ENCODE data around the gene NARF.
A peak's percentile ranks its signal among the peaks of the same experiment; 100 is the strongest.
"Not testable (repeated sequence)": the region's sequence is repeated elsewhere in the genome, so short reads cannot be mapped to it uniquely, and the experiment has no call there.

The NARF gene

DNA sequence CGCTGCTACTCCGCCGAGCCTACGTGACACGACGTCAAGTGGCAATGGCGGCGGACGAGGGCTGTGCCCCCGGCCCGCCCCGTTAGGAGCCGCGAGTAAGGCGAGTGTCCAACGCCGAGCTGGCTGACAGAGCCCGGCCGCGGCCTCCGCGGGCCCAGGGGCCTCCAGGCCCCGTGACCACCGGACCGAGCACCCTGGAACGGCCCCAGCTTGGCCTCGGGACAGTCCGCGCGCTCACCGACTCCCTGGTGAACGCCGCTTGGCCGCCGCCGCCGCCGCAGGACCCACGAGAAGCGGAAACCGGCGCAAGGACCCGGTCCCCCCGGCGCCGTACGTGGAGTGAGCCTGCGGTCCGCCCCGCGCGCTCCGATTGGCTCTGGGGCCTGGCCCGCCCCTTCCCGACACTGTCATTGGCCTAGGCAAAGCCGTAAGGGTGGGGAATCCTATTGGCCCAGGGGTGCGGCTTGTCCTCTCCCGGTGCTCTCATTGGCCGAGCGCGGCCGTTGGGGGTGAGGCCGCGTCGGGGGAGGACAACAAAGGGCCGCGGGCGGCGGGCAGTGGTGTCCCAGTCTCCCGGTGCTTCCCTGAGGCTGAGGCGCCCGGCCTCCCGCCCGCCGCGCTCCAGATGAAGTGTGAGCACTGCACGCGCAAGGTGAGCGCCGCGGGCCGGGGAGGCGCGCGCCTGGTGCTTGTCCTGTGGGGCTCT, at the start of gene NARF:
NARF (plus strand) TSS at position 563 of the 706 bp plus-strand sequence; CDS start at position 626, 63 bp downstream.
- DNase-seq (ENCODE audit: low read depth, low spot score), result peak; percentile 95

DNA sequence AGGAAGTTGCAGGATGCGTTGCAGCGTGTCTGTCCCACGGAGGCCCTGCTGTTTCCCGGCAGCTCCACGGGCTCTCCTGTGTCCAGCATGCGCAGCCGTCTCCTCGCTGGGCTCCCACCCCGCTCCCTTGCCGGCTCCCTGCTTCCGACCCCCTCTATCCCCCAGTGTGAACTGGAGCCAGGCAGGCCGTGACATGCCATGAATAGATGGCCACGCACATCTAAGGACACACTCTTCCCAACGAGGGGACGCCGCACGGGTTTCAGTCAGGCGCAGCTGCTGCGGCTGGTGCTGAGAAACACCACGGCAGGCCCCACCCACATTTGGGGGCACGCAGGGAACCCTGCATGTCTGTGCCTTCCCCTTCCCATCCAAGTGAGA, 49.6 kb upstream of the NARF start:
- no peak for DNase-seq (ENCODE audit: low read depth, low spot score)

DNA sequence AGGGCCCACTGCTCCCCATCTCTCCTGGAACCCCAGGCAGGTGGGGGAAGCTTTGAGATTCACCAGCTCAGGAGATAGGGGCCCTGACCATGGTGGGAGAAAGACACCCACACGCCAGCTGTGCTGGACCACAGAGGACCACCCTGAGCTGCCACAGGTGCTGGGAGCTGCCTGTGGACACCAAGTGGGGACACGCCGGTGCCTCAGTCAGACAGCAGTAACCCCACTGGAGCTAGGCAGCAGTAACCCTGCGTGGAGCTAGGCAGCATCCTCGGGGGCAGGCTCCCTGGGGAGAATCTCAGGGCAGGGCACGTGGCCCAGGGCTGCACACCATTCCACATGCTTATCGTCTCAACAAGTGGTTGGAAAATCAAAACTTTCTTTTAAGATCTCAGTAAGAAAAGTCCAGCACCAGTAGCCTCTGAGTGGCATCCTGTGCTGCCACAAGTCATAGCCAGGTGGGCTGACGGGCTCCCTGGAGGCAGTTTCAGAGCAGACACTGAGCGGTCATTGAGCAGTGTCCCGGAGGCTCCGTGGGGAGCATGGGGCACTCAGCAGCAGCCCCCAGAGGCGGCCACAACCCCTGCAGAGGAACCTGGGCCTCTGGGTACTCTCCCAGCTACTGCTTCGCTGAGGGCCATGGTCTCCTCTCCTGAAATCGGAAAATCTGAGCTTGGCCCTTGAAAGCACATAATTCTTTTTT, 48.4 kb upstream of the NARF start:
- no peak for DNase-seq (ENCODE audit: low read depth, low spot score)

DNA sequence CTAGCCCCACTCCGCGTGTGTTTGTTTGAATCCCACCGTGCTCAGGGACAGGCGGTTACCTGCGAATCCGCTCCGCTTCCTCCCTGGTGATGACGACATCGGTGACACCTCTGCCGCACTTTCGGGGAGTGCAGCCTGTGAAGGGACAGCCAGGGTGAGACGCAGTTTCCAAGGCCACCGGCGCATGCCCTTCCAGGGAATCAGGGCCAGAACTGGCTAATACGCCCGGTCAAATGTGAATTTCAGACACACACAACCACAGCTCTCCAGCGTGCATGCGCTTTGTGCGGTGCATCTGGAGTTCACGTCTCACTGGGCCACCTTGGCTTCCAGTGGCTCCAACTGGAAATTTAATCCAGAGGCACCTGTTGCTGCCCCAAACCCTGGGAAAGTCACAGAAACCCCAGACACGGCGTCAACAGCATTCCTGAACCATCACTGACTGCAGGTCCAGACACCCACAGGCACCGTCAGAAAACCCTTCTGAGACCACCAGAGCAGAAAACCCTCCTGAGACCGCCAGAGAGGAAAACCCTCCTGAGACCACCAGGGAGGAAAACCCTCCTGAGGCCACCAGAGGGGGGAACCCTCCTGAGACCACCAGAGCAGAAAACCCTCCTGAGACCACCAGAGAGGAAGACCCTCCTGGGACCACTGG, 47.0 kb upstream of the NARF start:
- no peak for DNase-seq (ENCODE audit: low read depth, low spot score)

DNA sequence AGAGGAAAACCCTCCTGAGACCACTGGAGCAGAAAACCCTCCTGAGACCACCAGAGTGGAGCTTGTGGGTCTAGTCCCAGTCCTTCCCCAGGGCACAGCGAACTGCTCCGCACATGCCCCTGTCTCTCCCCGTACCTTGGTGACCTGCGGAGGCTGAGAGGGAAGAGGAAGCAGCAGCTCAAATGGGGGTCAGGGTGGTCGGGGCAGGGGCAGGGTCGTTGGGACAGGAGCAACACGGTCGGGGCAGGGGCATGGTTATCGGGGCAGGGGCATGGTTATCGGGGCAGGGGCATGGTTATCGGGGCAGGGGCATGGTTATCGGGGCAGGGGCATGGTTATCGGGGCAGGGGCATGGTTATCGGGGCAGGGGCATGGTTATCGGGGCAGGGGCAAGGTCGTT, 46.5 kb upstream of the NARF start:
- not testable (repeated sequence) for DNase-seq (ENCODE audit: low read depth, low spot score)

DNA sequence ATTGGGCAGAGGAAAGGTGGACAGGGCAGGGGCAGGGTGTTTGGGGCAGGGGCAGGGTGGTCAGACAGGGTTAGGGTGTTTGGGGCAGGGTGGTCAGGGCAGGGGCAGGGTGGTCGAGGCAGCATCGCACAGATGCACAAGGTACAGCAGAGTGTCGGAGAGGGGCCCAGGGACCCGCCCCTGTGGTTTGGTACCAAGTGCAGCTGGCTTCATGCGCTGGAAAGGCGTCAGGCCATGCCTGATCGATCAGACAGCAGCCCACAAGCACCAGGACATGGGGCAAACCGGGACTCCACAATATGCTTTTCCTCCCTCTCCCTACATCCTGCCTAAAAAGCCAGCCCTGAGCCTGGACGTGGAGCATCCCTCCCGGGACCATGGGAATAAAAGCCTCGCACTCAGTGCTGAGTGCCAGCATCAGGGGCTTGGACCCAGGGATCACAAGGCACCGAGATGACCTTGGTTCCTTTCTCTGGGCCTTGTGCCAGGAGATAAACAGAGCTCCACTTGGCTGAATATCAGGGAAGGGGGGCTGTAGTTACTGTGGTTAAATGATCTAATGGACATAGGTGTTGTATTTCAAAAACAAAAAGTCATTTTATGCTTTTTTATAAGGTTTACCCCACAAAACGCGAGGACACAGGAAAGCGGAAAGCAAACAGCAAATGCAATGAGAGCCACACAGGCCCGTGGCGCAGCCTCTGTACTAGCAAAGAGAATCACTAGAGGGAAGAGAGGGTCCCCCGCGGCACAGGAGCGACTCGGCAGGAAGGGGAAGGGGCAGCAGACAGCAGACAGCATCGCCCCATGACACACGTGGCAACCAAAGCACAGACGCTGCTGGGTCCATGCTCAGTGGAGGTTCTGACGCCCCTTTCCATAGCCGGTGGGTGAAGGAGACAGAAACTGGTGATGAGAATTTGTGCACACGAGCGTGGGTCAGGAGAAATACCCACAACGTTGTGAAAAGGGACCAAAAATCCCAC, 45.7 kb upstream of the NARF start:
- DNase-seq (ENCODE audit: low read depth, low spot score), result no peak

DNA sequence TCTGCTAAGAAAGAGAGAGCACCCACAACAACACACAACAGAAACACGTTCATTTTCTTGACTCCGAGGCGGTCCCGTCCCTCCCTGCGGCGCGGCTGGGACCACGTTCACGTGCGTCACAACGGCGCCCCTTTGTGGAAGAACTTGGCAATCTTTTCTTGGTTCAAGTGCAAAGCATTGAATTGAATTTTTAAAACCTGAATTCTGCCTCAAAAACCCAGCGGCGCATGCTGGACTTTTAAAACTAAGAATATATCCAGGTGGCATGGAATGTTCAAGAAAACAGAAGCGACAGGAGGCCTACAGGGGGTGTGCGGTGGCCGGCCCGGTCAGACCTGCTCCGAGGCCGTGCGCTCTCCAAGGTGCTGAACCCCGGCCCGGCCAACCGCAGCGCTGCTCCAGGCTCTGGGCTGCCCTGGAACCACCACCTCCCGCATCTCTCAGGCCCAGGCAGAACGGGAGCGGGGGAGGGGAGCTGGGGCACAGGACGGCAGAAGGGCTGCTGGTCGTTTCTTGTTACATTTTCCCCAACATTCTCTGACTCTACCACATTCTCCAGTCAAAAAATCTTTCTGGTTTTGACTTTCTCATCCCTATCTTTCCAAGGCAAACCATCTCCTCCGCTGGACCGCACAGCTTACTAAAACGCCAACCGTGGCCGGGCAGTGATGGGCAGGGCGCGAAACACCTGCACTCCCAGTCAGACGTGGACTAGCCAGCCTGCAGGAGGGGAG, 43.8 kb upstream of the NARF start:
- peak; percentile 42 for DNase-seq (ENCODE audit: low read depth, low spot score)

DNA sequence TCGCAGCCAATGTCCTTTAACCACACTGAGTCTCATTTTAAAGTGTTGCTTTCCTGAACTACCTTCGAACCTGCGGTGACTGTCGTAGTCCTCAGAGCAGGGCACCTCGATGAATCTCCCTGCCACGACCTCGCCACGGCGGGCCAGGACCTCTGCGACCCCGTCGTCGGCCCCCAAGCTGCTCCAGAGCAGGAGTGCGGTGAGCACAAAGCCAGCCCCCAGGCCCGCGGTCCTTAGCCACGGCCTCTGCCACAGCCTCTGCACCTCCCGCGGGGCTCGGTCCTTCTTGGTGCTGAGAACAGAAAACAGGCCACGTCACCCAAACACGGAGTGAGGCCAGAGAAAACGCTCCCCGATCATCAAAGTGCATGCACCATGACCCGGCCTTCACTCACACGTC, 43.2 kb upstream of the NARF start:
- no peak for DNase-seq (ENCODE audit: low read depth, low spot score)

DNA sequence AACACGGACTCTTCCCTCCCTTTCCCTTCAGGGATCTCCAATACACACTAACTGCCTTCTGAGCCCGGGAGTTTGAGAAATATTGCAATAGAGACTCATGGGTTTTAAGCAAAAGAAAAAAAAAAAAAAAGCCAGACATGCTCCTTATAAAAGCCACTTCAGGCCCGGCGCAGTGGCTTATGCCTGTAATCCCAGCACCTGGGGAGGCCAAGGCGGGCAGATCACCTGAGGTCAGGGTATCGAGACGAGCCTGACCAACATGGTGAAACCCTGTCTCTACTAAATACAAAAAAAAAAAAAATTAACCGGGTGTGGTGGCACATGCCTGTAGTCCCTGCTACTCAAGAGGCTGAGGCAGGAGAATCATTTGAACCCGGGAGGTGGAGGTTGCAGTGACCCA, 42.8 kb upstream of the NARF start:
- DNase-seq (ENCODE audit: low read depth, low spot score), result no peak

DNA sequence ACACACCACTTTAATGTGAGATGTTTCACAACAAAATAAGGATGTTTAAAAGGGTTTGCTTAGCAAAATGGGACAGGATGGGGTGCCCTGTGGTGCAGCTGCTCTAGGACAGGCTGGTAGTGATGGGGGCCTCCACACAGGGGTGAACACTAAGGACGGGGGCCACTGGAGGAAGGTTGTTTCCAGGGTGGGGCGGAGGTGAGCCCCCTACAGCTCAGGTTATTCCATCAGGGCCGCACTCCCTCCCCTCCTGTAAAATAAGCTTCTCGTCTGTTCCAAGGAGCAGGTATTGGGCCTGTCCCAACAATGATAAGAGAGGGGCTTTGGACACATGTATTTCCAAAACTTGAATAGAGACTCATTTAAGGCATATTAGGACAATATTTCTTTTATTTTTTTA, 42.3 kb upstream of the NARF start:
- no peak for DNase-seq (ENCODE audit: low read depth, low spot score)

DNA sequence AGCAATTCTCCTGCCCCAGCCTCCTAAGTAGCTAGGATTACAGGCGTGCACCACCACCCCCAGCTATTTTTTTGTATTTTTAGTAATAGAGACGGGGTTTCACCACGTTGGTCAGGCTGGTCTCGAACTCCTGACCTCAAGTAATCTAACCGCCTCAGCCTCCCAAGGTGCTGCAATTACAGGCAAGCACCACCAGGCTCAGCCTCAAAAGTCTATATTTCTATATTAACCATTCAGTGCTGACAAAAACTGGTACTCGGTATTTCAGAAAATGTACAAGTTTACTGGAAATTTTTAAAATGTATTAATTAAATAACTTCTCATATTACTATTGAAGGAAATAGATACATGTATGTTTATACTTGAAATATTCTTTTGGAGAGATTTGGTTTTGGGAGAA, 41.8 kb upstream of the NARF start:
- DNase-seq (ENCODE audit: low read depth, low spot score), result no peak

DNA sequence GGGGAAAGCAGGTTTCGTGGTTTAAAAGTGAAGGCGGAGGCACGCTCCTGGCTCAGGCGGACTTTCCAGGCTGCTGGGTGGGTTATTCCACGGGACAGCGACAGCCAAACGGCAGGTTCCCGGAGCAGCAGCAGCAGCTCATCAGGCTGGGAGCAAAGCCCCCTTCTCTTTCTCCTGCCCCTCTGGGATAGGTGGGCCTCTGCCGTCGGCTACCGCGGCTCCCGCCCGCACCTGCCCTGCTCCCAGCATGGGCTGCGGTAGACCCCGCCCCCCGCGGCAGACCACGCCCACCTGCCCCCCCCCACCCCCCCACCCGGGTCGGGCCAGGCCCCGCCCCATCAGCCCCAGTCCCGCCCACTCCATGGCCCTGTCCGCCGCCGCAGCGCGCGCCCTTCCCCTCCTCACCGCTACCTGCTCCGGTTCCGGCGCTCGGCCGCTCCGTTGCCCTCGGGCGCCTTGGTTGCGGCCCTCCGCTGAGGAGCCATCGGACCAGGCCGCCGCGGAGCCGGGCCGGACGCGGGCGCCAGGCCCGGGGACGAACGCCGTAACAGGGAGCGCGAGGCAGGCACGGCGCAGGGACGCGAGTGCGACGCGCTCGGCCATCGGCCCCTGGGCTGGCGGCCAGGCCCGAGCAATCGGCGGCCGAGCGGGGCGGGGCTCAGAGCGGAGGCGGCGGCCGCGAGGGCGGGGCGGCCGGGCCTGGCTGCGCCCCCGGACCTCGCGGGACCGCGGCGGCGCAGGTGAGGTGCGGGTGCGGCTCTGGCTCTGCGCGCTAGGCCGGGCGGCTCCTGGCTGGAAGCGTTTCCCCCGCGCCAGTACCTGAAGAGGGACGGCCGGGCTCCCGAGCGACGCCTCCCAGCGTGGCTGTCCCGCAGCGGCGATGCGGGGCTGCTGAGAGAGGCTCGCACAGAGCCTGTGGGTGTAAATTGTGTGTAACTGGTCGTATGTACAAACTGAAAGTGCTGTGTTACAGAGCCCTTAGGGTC, 40.2 kb upstream of the NARF start, which contains the start of the genes HEXD and OGFOD3:
HEXD (plus strand) TSS at position 347 of the 986 bp plus-strand sequence. CDS start 1,453 bp downstream, outside the sequence.
OGFOD3 (minus strand) TSS at position 586 of the 986 bp plus-strand sequence; CDS start at position 485, 101 bp downstream.
- DNase-seq (ENCODE audit: low read depth, low spot score), result no peak

DNA sequence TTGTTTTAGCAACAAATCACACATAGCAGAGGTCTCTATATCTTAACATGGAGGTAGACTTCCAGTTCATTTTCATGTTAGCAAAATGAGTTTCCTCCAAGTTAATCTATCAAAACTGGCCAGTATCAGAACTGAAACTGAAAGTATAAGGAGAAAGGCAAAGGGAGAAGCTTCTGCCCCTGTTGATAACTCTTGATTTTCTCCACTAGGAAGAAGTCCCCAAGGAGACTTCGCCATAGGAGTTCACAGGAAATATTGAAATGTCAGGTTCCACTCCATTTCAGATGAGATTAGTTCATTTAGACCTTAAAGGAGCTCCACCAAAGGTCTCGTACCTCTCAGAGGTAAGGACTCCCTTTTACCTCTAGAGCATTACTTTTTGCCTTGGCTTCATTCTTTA, 39.0 kb upstream of the NARF start:
- DNase-seq (ENCODE audit: low read depth, low spot score), result no peak

DNA sequence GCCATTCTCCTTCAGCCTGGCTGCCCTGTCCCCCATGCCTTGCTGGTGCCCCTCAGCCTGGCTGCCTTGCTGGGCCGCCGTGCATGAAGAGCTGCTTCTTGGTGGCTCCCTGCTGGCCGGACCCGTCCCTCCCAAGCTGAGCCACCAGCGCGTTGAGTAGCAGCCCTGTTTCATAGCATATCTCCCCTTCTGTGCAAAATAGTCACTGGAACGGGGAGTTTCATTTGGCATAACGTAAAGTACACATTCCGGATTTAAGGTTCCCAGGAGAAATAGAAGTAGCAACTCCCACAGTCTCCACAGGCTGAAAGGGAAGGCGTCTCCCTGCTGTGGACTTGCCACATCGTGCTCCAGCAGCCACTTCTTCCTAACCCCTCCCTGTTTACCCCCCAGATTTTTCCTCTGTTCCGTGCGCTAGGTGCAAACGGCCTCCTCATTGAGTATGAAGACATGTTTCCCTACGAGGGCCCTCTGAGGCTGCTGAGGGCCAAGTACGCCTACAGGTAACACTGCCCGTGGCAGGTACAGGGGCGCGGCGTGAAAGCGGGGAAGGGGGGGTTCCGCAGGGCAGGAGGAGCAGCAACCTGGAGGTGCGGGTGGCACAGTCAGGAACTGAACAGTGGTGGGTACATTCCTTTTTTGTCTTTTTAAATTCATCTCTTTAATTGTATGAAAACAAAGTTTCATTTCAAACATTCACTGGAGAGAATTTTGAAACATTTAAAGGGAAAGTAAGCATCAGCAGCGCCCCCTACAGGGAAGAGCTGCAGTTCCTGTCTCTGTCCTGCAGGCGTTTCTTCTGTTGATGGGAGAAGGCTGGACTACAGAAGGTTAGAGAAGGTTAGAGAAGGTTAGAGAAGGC, 34.3 kb upstream of the NARF start:
- no peak for DNase-seq (ENCODE audit: low read depth, low spot score)

DNA sequence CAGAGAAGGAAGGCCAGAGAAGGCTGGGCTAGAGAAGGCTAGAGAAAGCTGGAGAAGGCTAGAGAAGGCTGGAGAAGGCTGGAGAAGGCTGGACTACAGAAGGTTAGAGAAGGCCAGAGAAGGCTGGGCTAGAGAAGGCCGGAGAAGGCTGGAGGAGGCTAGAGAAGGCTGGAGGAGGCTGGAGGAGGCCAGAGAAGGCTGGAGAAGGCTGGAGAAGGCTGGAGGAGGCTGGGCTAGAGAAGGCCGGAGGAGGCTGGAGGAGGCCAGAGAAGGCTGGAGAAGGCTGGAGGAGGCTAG, 33.7 kb upstream of the NARF start:
- DNase-seq (ENCODE audit: low read depth, low spot score), result no peak

DNA sequence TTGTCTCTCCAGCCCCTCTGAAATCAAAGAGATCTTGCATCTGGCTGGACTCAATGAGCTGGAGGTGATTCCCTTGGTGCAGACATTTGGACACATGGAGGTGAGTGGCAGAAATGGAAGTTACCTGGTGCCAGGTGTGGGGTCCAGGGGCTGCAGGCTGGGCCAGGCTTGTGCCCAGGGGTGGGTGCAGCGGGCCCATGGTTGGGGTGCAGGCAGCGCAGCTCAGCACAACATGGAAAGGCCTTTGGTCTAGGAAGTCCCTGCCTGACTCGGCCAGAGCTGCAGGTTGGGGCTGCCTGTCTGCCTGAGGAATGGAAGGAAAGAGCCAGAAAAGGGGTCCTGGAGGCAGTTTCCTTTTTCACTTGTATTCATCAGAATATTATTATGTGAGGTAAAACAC, 30.0 kb upstream of the NARF start:
- DNase-seq (ENCODE audit: low read depth, low spot score), result no peak

DNA sequence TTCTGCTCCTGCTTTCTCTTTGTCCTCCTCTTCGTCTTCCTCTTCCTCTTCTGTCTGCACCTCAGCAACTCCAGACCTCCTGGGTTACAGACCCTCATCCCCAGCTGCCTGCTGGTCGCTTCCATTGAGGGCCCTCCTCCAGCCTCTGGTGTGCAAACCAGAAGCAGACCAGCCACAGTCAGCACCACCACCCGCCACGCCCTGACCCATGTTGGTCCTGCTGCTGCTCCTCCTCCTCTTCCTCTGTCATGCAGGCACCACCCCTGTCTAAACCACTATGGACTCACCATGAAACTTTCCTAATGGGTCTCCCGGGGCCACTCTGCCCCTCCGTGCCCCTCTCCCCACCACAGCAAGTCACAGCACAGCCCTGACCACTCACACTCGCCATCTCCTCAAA, 28.7 kb upstream of the NARF start:
- DNase-seq (ENCODE audit: low read depth, low spot score), result no peak

DNA sequence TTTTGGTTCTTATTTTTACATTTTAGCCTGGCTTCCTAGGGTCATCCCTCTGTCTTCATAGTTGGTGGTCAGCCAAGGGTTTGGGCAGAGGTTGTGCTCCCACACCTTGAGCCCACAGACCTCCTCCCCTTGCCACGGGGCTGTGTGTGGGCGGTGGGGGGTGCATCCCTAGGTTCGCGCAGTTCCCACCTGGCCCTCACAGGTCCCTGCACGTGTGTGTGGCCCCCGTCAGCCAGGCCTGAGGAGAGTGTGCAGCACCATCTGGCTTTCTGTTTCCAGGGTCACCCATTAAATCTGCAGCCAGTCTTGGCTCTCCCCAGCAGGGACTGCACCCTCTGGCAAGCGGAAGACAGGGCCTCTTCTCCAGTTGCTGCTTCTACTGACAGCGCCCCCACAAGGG, 26.5 kb upstream of the NARF start:
- no peak for DNase-seq (ENCODE audit: low read depth, low spot score)

All from brain pericyte (primary cell).